Activated CD4-positive, alpha-beta T cell treated with anti-CD3 and anti-CD28 coated beads, Interleukin-2, amount 50 U/mL, for 16 hours (primary cell): ENCODE measurements around the gene IL12RB2.

Experiments used
- DNase-seq: peaks from one replicate; pipeline ENCODE4 v3.0.0-alpha.2; 2020

Gene IL12RB2

DNA sequence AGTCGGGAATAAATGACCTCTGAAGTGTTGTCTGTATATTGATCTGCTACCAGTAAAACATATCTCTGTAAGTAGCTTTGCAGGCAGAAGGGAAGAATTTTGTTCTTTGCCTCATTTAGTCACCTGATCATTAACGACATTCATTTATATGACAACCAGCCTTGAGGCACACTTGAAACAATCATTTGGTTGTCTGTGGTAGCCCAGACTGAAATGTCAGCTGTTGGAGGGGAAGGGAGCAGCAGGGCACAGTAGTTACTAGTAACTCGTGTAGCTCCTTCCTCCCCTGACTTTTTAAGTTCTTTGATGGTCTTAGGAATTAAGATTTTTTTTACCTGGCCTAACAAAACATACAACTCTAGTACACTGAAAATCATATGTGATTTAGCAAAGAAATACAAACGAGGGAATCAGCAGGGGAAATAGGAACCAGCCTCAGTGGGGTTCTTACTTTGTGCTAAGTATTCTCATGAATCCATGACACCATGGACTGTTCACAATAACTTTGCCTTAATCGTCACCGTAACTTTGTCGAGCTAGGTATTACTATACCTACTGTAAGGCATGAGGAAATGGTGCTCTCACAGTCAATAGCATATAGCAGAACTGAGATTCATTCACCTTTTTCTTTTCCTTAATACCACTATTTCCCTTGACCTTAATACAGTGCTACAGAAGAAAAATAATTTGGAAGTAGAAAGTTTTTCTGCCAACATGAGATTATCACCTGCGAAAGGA, 6.4 kb downstream of the IL12RB2 start:
- no peak for DNase-seq

DNA sequence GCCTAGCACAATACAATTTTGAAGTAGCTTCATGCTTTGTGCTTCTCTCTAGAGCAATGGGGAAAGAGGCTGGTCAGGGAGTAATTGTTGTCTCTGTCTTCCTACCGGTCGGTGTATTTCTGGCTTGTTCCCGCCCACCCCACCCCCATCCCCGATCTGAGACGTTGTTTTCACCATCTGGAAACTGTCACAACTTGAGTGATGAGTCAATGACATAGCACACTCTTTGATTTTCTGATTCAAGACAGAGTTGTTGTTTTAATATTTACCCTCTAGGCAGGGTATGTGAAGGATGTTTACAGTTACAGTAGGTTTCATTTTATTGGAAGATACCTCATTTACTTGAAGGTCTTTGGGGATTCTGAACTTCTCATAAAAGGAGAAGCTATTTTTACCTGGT, 7.0 kb downstream of the IL12RB2 start:
- peak; percentile 78 for DNase-seq

DNA sequence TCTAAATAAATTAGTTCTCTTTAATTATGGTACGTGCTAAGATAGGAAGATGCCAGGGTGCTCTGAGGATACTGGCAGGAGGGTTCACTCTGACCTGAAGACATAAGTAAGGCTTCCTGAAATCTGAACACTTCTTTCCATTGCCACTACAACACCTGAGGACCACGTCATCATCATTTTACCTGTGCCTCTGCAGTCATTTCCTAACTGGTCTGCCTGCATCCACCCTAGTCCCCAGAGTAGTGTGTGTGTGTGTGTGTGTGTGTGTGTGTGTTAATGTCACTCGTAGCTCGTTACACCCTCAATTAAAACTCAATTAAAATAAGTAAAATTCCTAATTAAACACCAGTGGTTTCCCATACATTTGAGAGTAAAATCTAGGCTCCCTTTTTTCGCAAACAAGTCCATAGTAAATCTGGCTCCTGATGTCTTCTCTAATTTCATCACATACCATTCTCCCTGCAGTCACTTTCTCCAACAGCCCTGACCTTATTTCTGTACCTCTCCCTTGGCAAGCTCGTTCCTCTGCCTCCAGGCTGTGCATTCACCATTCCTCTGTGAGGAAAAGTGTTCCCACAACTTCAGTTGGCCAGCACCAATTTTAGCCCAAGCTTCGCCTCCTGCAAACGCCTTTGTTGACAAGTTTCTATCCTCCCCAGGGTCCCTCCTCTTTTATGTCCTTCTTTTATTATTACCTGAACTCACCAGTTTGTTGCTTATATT, 8.7 kb downstream of the IL12RB2 start:
- no peak for DNase-seq

DNA sequence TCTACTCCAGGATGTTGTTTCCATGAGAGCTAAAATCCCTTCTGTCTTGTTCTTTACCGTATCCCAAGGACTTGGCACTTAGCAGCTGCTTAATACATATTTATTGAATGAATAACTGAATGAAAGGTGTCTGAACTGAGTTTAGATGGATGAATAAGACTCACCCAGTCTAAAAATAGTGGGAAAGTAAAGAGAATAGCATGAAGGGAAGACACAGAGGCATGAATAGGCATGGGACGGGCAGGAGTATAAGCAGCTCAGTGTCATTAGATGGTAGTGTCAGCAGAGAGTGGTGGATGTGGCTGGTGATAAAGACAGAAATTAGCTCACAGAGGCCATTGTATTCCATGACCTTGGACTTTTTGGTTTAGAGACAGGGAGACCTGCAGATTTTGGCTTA, 9.2 kb downstream of the IL12RB2 start:
- no peak for DNase-seq

DNA sequence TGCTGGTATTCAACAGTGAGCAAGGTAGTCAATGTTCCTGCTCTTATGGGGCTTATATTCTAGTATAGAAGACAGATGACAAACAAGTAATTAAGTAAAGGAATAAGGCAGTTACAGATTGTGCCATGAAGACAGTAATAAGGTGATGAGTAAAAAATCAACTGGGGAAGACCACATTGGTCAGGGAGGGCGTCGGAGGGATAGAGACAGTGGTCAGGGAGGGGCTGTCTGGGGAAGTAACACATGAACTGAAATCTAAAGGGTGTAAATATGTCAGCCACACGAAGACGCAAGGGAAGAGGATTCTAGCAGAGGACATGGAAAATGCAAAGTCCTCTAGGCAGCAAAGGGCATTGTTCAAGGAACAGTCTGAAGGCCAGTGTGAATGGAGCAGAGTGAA, 10.1 kb downstream of the IL12RB2 start:
- DNase-seq, result no peak

DNA sequence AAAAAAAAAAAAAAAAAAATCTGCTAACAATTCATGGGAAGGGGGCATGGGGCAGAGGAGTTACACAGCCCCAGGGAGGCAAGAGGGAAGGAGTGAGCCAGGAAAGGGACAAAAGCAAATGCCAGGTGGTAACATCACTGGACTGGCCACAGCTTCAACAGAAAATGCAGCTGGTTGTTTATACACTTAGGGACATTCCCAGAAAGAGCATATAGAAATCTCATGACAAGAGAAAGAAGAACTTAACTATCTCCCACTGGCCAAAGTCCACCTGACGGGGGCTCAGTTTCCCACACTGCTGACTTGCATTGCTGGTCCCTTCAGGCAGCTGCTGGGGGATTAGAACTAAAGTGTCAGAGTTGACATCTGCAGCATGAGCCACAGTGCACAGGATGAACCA, 14.8 kb downstream of the IL12RB2 start:
- no peak for DNase-seq

DNA sequence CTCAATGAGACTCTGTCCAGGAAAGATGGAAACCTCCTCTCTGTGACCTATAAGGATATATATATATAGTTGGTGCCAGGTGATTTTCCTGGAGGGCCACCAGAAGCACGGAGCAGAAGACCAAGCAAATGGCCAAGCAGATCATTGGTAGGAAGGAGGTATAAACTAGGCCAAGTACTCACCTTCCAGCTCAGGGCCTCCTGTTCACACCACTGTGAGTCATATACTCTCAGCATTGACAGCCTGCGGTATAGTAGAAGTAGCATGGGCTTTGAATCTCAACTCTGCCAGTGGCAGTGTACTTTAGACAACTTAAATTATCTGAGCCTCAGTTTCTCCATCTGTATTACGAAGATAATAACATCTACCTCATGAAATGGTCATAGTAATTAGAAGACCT, 15.4 kb downstream of the IL12RB2 start:
- no peak for DNase-seq

DNA sequence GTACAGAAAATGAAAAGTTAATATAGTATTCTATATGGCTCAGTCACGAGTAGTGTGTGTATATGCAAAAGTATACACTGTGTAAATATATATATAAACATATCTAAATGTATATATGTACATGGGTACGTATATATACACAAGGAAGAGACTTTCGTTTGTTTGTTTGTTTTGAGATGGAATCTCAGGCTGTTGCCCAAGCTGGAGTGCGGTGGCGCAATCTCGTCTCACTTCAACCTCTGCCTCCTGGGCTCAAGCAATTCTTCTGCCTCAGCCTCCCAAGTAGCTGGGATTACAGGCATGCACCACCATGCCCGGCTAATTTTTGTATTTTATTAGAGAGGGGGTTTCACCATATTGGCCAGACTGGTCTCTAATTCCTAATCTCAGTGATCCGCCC, 16.4 kb downstream of the IL12RB2 start:
- DNase-seq, result no peak

DNA sequence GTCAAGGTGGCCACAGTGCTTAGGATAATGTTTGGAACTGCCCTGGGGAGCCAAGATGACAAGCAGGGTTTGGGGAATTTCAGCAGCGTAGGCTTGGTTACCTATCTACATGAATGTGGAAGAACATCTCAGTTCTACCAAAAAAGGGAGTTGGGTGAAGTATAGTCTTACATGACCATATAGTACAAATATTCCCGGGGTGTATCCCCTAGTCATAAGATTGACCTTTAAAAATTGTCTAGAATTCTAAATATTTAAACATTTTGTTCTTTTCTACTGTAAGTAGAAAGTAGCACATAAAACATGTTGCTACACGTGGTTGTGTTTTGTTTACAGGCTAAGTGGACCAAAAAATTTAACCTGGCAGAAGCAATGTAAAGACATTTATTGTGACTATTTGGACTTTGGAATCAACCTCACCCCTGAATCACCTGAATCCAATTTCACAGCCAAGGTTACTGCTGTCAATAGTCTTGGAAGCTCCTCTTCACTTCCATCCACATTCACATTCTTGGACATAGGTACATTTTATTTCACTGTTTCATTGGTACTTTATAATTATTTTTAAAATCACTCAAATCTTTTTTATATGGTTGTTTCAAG, 20.3 kb downstream of the IL12RB2 start:
- no peak for DNase-seq

DNA sequence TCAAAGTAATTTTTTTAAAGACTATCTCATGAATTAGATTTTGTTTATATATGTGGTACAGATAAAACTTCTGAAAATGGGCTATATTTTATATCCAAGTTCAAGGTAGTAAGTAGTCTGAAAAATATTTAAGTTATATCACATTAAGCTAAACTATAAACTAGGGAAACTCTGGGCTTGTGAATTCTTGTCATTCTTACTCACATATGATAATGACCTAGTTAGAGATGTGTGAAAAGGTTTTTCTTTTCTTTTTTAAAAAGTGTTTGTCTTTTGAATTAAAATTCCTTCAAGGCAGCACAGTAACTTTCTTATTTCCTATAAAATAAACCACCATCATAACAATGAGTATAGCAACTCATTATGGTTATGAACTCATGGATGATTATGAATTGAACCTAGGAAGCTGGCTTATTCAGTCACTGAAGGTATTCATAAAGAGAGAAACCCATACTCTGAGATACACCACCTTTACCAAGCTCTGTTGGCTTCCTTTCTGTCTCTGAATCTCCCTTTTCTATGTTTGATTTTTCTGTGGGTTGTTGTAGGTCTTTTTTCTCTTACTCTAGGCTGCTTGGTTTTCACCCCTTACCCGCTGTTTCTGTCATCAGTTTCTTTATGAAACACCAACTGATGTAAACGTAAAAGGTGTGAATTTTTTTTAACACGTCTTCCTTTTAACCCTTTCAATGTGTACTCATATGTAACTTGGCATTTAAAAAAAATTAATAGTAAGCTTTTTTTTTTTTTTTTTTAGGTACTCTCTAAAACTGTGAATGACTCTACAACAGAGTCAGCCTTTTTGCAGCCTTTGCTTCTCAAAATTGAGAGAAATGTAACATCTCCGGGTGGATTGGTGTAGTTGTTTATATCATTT, 25.2 kb downstream of the IL12RB2 start:
- DNase-seq, result peak; percentile 95

DNA sequence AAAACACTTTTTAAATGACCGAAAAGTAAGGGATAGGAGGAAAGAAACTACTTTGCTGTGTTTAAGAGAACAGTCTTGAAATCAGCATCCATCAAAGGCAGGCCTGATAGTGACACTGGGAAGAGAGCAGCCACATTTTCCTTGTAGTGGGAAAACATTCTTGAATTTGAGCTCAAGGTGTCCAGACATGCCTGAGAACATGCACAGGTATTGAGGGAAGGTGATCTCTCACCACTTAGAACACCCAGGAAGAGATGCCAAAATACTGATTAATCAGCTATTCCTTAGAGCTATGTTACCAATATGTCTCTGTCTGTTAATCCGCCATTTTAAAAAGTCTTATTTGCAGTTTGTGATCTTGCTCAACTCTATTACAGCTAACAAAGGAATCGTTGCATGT, 25.9 kb downstream of the IL12RB2 start:
- no peak for DNase-seq

DNA sequence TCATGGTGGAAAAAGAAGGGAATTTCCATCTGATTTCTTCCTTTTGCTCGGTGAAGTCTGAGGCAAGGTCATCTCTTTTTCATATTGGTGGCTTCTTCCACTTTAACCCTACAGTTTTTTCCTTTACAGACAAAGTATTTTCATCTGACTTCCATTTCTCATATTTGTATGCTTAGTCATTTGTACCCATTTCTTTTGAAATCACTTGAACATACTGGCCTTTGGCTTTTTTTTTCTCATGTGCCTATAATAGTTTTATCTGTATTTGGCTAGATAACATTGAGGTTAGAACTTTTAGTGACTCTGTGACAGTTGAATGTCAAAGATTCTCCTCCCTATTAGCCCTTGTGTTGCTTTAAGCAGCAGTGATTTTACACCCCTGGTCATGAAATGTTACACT, 27.7 kb downstream of the IL12RB2 start:
- peak; percentile 62 for DNase-seq

DNA sequence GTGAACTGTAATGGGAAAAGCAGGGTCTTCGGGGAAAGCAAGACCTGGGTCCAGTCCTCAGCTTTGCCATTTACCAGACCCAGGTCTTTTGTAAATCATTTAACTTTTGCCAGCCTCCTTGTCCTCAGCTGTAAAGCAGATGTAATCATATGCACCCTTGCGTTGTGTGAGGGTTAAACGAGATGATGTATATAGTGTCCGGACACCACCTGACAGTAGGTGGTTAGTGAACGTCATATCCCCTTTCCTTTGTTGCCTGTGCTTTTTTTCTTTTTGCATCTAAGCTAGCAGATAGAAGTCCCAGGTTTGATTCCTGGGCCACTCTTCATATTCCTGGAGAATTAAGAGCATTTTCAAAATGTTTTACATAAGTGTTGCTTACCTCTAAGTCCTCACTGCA, 28.5 kb downstream of the IL12RB2 start:
- DNase-seq, result peak; percentile 58

DNA sequence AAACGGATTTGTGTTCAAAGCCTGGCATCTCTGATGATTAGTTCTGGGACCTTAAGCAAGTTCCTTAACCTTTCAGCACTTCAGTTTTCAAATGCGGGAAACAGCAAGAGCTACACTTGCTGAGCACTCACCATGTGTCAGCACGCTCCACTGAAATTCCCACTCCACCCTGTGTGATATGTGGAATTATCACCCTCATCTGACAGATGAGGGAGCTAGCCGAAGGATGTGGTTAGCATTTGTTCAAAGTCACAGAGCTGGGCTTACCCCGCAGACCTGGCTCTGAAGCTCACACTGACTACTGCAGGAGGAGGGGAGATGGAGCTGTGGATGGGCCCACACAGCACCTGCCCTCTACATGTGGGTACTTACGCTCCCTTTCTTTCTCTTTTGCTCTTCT, 29.1 kb downstream of the IL12RB2 start:
- peak; percentile 62 for DNase-seq

DNA sequence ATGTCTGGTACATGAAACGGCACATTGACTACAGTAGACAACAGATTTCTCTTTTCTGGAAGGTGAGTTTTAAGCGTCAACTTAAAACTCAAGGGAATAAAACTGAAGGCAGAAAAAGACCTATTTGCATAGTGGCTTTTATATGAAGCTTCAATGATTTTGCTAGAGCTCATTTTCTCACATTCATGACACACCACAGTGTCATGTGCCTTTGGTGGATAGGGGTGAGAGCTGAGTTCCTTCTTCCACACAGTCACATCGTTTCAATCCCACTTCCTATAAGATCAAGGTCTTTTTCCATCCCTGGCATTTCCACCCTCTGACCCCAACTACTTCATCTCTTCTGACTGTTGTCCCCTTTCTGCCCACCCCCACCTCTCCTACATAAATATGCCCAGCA, 31.0 kb downstream of the IL12RB2 start:
- DNase-seq, result peak; percentile 35

DNA sequence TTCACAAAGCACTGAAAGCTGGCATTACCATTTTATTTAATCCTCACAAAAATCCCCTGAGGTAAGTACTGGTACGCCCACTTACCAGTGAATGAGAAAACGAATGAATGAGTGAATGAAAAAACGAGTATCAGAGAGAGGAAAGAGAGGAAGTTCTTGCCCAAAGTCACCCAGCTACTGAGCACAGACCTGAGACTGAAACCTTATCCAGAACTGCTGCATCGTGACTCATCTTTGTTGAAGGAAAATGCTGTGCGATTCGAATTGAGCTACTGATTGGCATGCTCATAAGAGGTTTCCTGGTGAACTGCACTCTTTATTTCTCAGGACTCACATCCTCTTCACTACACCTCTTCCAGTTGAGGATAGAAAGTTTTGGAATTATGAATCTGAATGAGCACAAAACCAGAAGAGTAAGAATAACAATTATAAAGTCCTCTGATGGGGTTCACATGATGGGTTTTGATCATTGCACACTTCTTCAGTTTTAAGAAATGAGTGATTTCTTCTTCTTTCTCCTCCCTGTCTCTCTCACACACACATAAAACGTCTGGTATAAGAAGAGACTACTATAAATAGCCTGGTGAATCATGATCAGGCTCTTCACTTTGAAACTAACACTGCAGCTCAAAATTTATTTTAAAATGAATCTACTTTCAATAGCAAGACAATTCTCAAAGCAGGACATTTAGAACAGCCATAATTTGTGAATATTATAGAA, 32.1 kb downstream of the IL12RB2 start:
- peak; percentile 84 for DNase-seq

DNA sequence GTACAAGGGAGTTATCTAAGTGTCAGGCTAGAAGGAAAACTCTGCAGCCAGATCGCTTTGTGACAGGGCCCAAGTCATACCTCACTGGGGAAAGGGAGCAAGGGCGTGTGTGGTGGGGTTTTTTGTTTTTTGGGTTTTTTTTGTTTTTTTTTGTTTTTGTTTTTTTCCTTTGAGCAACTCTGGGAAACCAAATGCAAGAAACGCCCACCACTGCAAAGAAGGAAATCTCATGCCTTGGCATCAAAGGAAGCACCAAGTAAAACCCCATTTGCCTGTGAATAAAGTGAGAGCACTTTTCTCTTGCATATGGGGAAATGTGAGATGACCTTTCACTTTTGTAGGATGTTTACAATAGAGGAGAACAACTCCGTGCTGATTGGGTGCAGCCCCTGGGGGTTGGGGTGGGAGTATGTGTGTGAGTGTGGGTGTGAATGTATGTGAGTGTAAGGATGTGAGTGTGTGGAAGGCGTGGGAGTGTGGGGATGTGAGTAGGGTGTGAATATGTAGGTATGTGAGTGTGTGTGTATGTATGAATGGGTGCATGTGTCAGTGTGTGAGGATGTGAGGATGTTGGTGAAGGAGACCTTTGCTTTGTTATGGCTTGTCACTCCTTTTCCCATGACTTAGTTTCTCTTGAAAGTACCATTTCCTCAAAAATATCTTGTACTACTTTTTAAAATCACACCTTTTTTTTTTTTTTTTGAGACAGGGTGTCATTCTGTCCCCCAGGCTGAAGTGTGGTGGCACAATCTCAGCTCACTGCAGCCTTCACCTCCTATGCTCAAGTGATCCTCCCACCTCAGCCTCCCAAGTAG, 34.6 kb downstream of the IL12RB2 start:
- peak; percentile 48 for DNase-seq

DNA sequence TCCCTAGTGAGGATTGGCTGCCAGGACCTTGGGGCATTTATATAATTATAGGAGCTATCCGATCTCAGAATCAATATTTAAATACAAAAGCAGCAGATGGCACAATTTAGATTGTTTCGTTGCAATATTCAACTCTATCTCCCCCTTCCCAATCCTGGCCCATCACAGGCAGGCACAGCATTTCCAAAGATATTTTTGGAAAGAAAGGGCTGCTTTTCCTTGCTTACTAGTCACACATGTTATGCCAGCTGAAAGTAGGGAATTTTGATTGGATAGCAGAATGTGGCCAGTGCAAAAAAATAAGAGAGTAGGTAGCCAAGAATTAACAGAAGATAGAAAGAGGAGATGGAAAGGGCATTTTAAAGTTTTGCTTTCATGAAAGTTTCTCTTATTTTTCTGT, 37.9 kb downstream of the IL12RB2 start:
- DNase-seq, result no peak

DNA sequence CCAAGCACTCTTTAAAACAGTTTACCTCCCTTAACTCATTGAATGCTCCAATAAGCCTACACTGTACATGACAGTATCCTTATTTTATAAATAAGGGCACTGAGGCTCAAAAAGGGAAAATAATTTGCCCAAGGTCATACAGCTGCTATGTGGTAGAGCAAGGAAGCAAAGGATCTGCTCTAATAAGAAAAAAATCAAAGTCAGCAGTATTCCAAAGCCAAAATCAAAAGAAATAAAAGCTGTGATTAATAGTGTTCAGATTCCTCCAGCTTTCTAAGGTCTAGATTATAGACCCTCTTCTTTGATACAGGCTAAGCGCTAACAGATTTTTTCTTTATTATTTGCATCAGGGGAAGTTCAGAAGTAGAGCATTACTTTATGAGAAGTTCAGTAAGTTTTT, 39.3 kb downstream of the IL12RB2 start:
- DNase-seq, result no peak

DNA sequence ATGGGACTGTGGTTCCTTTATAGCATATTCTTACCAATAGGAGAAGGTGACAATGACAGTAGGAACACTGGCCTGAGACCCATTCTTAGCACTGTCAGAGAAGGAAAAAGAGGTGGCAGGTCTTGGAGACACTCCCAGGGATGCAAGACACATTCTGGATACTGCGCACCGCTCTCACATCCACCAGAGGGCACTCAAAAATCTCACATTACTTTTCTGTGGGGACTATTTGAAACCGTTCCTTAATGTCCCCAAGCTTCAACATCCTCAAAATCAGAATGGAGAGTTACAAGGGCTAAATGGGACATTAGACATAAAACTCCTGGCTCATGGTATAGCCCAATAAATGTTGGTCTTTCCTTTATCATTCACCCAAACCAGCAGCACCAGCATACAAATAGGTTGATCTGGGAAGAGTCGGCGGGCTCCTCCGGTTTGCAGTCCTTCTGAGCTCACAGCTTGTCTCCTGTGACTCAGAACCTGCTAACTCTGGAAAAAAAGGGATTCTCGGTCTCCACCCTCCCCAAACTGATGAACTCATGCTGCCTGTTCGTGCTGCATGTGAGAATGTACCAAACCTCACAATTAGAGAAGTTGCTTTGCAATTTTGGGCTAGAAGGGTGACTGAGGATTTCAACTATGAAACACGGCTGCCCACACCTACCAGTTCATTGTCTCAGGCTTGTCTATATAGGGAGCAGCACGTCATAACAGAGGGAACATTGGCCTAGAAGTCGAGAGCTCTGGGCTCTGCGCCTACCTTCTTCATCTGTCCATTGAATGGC, 40.2 kb downstream of the IL12RB2 start:
- DNase-seq, result no peak
